Upper lobe of left lung (tissue), 6 donors: ENCODE data around the gene MAP4K4. TPM values are rescaled to one million over a fixed set of nuclear protein-coding genes. Genes with fewer than 3 reads are reported as not detected.
A peak's percentile ranks its signal among the peaks of the same experiment; 100 is the strongest.

ENCODE experiments used
- ATAC-seq, 2 donors: fragments of 200-7000 bp; cut with Tn5 transposase; one replicate each; pipeline ENCODE4 v1.9.1; 2022; ENCODE audit warnings: mild to moderate bottlenecking in 2 of 2, moderate library complexity in 2 of 2; ENCODE audit not compliant: low FRiP score in 2 of 2
- DNase-seq, 2 donors: peaks; one replicate each; pipeline ENCODE4 v3.0.0-alpha.2; 2019 to 2020
- H3K27ac ChIP-seq, 4 donors: fragments of 200-600 bp; sonication (generic); one replicate each; pipeline ENCODE4 v1.5.1; 2016 to 2019
- H3K27me3 ChIP-seq, 4 donors: fragments of 200-600 bp; sonication (generic); one replicate each; pipeline ENCODE4 v1.5.1; 2017 to 2019
- H3K36me3 ChIP-seq, 4 donors: fragments of 200-600 bp; sonication (generic); one replicate each; pipeline ENCODE4 v1.5.1; 2016 to 2019
- H3K4me1 ChIP-seq, 4 donors: fragments of 200-600 bp; sonication (generic); one replicate each; pipeline ENCODE4 v1.5.1; 2018 to 2019
- H3K4me3 ChIP-seq, 4 donors: fragments of 200-600 bp; sonication (generic); one replicate each; pipeline ENCODE4 v1.5.1; 2017 to 2019; ENCODE audit warnings: mild to moderate bottlenecking in 2 of 4, moderate library complexity in 1 of 4
- H3K9me3 ChIP-seq, 4 donors: fragments of 200-600 bp; sonication (generic); one replicate each; pipeline ENCODE4 v1.5.1; 2018 to 2019
- EP300 ChIP-seq, 4 donors: sonication (generic); formaldehyde crosslinking; IDR thresholded peaks; one replicate each; pipeline ENCODE4 v1.5.1; 2017; ENCODE audit warnings: antibody characterized with exemption in 4 of 4, control low read depth in 2 of 4
- POLR2A ChIP-seq, 4 donors: fragments of 450-650 bp; IDR thresholded peaks; one replicate each; pipeline ENCODE4 v1.5.1; 2016 to 2017; ENCODE audit warnings: antibody characterized with exemption in 4 of 4, mild to moderate bottlenecking in 2 of 4
- POLR2AphosphoS5 ChIP-seq, 2 donors: sonication (generic); formaldehyde crosslinking; IDR thresholded peaks; one replicate each; pipeline ENCODE4 v1.5.1; 2017; ENCODE audit warnings: antibody characterized with exemption in 2 of 2
- WGBS, 2 donors: methylation state at CpG; one replicate each; pipeline ENCODE4 v1.1.5; 2017 to 2018; 5-methylcytosine and 5-hydroxymethylcytosine counted together
- total RNA-seq, 6 donors: library from RNA; depleted of rRNA in 4 of 6; stranded (reverse); fragments of >200 nt in 4 of 6; gene quantifications; one replicate each; pipeline versions ENCODE4 v1.1.0 to v1.2.1, GENCODE V29; 2016 to 2021
- TF ChIP-seq, protein P1 (sequence below), 6 experiments: fragments of 450-650 bp in 4 of 6; fragments of 200-600 bp in 2 of 6; sonication (generic) in 2 of 6; IDR thresholded peaks; one replicate each; pipeline ENCODE4 v1.5.1; 2016 to 2019; ENCODE audit warnings: antibody characterized with exemption in 6 of 6
- donor health status: DM: no; HTN: no; CAD: no; lungs with moderate emphysema.
- donor health status: DM: no; HTN: yes; CAD: no; lungs with severe emphysema.

The MAP4K4 gene
- total RNA-seq, 6 donors from 2014 or later: 49.8 to 88.0 (median 56.4) TPM

GRCh38 chr2:101689114-101689825 is 8.2 kb upstream of the MAP4K4 start:
- Histone ChIP-seq H3K27ac (no peak overlapping the region), H3K27me3 (no peaks in the 10 kb centered on the region), H3K9me3 (no peaks in the 10 kb centered on the region), H3K36me3 (no peaks in the 10 kb centered on the region), H3K4me3 (no peak overlapping the region), H3K4me1 (no peaks in the 10 kb centered on the region)
- ATAC-seq (no peak), DNase-seq (no peak)
- TF ChIP-seq EP300 (IDR thresholded peaks at IDR 0.05) (no peak), POLR2AphosphoS5 (IDR thresholded peaks at IDR 0.05) (no peak), POLR2A (IDR thresholded peaks at IDR 0.05) (no peak)
- TF ChIP-seq, protein P1, sequence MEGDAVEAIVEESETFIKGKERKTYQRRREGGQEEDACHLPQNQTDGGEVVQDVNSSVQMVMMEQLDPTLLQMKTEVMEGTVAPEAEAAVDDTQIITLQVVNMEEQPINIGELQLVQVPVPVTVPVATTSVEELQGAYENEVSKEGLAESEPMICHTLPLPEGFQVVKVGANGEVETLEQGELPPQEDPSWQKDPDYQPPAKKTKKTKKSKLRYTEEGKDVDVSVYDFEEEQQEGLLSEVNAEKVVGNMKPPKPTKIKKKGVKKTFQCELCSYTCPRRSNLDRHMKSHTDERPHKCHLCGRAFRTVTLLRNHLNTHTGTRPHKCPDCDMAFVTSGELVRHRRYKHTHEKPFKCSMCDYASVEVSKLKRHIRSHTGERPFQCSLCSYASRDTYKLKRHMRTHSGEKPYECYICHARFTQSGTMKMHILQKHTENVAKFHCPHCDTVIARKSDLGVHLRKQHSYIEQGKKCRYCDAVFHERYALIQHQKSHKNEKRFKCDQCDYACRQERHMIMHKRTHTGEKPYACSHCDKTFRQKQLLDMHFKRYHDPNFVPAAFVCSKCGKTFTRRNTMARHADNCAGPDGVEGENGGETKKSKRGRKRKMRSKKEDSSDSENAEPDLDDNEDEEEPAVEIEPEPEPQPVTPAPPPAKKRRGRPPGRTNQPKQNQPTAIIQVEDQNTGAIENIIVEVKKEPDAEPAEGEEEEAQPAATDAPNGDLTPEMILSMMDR (IDR thresholded peaks at IDR 0.05): no peak
- WGBS, 2 donors: 74 to 78% methylated on average over 1 of the region's 1 CpG

- WGBS, 2 donors: 87 to 90% methylated on average over 2 of the region's 2 CpGs
Observed at GRCh38 chr2:101690547-101691152, 6.9 kb upstream of the MAP4K4 start.

GRCh38 chr2:101692041-101692440 is 5.5 kb upstream of the MAP4K4 start:
- Histone ChIP-seq H3K4me3 (no peak overlapping the region), H3K9me3 (no peaks in the 10 kb centered on the region), H3K27me3 (no peaks in the 10 kb centered on the region), H3K4me1 (peaks cover 5 to 11% (median 8%) of the 10 kb centered on the region in 4 donors), H3K27ac (no peak overlapping the region), H3K36me3 (no peaks in the 10 kb centered on the region)
- DNase-seq: peak in 1 of 2 donors; percentile 29
- TF ChIP-seq, protein P1 (IDR thresholded peaks at IDR 0.05): no peak
- TF ChIP-seq POLR2A (IDR thresholded peaks at IDR 0.05) (no peak), POLR2AphosphoS5 (IDR thresholded peaks at IDR 0.05) (no peak), EP300 (IDR thresholded peaks at IDR 0.05) (no peak)
- ATAC-seq: peak in 1 of 2 donors; percentile 27
- 35 to 62% methylated on average over 3 of the region's 3 CpGs for WGBS, 2 donors

More at GRCh38 chr2:101690547-101691152, 6.9 kb upstream of the MAP4K4 start:
- H3K27ac ChIP-seq: no peak overlapping the region
- TF ChIP-seq POLR2A (IDR thresholded peaks at IDR 0.05) (no peak), EP300 (IDR thresholded peaks at IDR 0.05) (no peak), POLR2AphosphoS5 (IDR thresholded peaks at IDR 0.05) (no peak)
- TF ChIP-seq, protein P1 (IDR thresholded peaks at IDR 0.05): no peak
- H3K36me3 ChIP-seq: no peaks in the 10 kb centered on the region
- no peak overlapping the region for H3K4me3 ChIP-seq
- no peaks in the 10 kb centered on the region for H3K9me3 ChIP-seq
- no peaks in the 10 kb centered on the region for H3K27me3 ChIP-seq
- H3K4me1 ChIP-seq: no peaks in the 10 kb centered on the region
- ATAC-seq (no peak), DNase-seq (no peak)

GRCh38 chr2:101692766-101693165 is 4.7 kb upstream of the MAP4K4 start:
- peaks cover 5 to 13% (median 8%) of the 10 kb centered on the region in 4 donors for H3K4me1 ChIP-seq
- H3K9me3 ChIP-seq: no peaks in the 10 kb centered on the region
- H3K36me3 ChIP-seq: no peaks in the 10 kb centered on the region
- ATAC-seq (no peak), DNase-seq (no peak)
- no peak overlapping the region for H3K27ac ChIP-seq
- TF ChIP-seq POLR2AphosphoS5 (IDR thresholded peaks at IDR 0.05) (no peak), EP300 (IDR thresholded peaks at IDR 0.05) (no peak)
- no peak overlapping the region for H3K4me3 ChIP-seq
- 78 to 93% methylated on average over 3 of the region's 3 CpGs for WGBS, 2 donors
- no peaks in the 10 kb centered on the region for H3K27me3 ChIP-seq

DNA sequence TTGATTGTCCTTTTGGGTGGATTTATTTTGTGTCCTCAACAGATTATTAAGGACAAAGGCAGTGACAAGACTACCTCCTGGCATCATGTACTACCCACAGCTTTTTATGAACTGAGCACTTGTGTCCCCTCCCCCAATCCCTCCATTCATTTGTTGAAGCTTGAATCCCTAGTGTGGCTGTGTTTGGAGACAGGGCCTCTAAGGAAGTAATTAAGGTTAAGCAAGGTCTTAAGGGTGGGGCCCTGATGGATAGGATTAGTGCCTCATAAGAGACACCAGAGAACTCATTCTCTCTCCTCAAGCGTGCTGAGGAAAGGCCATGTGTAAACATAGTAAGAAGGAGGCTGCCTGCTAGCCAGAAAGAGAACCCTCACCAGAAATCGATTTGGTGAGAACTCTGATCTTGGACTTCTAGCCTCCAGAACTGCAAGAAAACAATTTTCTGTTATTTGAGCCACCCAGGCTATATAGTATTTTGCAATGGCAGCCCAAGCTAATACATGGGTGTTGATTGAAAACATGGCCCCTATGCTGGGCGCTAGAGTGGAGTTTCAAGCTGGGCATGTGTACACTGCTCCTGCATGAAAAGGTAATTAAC is 3.4 kb upstream of the MAP4K4 start:
- DNase-seq: no peak
- 92 to 95% methylated on average over 3 of the region's 3 CpGs for WGBS, 2 donors
- no peak for TF ChIP-seq POLR2A (IDR thresholded peaks at IDR 0.05)
- TF ChIP-seq, protein P1 (IDR thresholded peaks at IDR 0.05): no peak
- TF ChIP-seq POLR2AphosphoS5 (IDR thresholded peaks at IDR 0.05): no peak
- TF ChIP-seq EP300 (IDR thresholded peaks at IDR 0.05): no peak
- H3K4me1 ChIP-seq: peaks cover 5 to 22% (median 11%) of the 10 kb centered on the region in 4 donors
- H3K36me3 ChIP-seq: no peaks in the 10 kb centered on the region
- H3K4me3 ChIP-seq: no peak overlapping the region
- no peaks in the 10 kb centered on the region for H3K27me3 ChIP-seq
- no peaks in the 10 kb centered on the region for H3K9me3 ChIP-seq
- H3K27ac ChIP-seq: no peak overlapping the region
- ATAC-seq: no peak
